CD4-positive, CD25-positive, alpha-beta regulatory T cell (primary cell): ENCODE measurements around the gene RBM19. TPM values are rescaled to one million over a fixed set of nuclear protein-coding genes. Genes with fewer than 3 reads are reported as not detected.

ENCODE experiments used
- ATAC-seq, 2 donors: fragments of 150-1000 bp; cut with Tn5 transposase; one replicate each; pipeline ENCODE4 v1.10.0; 2021; ENCODE audit warnings: low read depth in 2 of 2, moderate number of reproducible peaks in 2 of 2, moderate library complexity in 1 of 2
- DNase-seq, 3 donors: peaks; one replicate each; pipeline versions ENCODE4 v3.0.0 to v3.0.0-alpha.2; 2012 to 2022; ENCODE audit warnings: mixed read lengths in 1 of 3
- H3K27ac ChIP-seq: one replicate; pipeline ENCODE4 v1.7.0; 2013; ENCODE audit warnings: mild to moderate bottlenecking, low read length; ENCODE audit not compliant: insufficient read depth, poor library complexity, severe bottlenecking
- H3K27me3 ChIP-seq: one replicate; pipeline ENCODE4 v1.7.0; 2013; ENCODE audit warnings: low read length; ENCODE audit not compliant: control insufficient read depth, insufficient read depth
- H3K36me3 ChIP-seq: one replicate; pipeline ENCODE4 v1.7.0; 2013; ENCODE audit warnings: mild to moderate bottlenecking, low read length, moderate library complexity; ENCODE audit not compliant: control insufficient read depth, insufficient read depth
- H3K4me1 ChIP-seq: 2 replicates; pipeline ENCODE4 v1.7.0; 2013; ENCODE audit warnings: mild to moderate bottlenecking, low read length; ENCODE audit not compliant: insufficient read depth, control insufficient read depth, poor library complexity, severe bottlenecking
- H3K4me3 ChIP-seq: one replicate; pipeline ENCODE4 v1.7.0; 2013; ENCODE audit warnings: low read depth, mild to moderate bottlenecking, low read length, moderate library complexity
- H3K9me3 ChIP-seq, 2 experiments: 1 replicate in 1 of 2; 2 replicates in 1 of 2; pipeline ENCODE4 v1.7.0; 2013; ENCODE audit warnings: low read length in 2 of 2, mild to moderate bottlenecking in 1 of 2, moderate library complexity in 1 of 2; ENCODE audit not compliant: control insufficient read depth in 2 of 2
- H3K27ac Mint-ChIP-seq, 3 donors: one replicate each; pipeline ENCODE4 v1.8.0; 2020 to 2022; ENCODE audit warnings: mild to moderate bottlenecking in 3 of 3, mixed read lengths in 3 of 3, moderate library complexity in 2 of 3
- H3K27me3 Mint-ChIP-seq: one replicate; pipeline ENCODE4 v1.8.0; 2022; ENCODE audit warnings: mild to moderate bottlenecking, mixed read lengths
- H3K36me3 Mint-ChIP-seq: one replicate; pipeline ENCODE4 v1.8.0; 2020; ENCODE audit warnings: mixed read lengths
- H3K4me1 Mint-ChIP-seq, 4 donors: one replicate each; pipeline ENCODE4 v1.8.0; 2020 to 2022; ENCODE audit warnings: mixed read lengths in 4 of 4, mild to moderate bottlenecking in 1 of 4
- H3K4me3 Mint-ChIP-seq, 4 donors: one replicate each; pipeline ENCODE4 v1.8.0; 2020 to 2022; ENCODE audit warnings: mild to moderate bottlenecking in 4 of 4, mixed read lengths in 4 of 4, moderate library complexity in 3 of 4
- H3K9me3 Mint-ChIP-seq, 7 donors: one replicate each; pipeline ENCODE4 v1.8.0; 2020 to 2022; ENCODE audit warnings: mixed read lengths in 7 of 7, mild to moderate bottlenecking in 3 of 7, moderate library complexity in 2 of 7
- polyA plus RNA-seq, 4 donors: library from polyadenylated mRNA; unstranded; fragments of 300-500 nt; fragmentation: Illumina TruSeq; gene quantifications; one replicate each; pipeline ENCODE4 v1.2.3, GENCODE V29; 2021
- total RNA-seq: library from RNA; stranded (reverse); gene quantifications from one replicate; pipeline ENCODE4 v1.2.3, GENCODE V29; 2022

Gene RBM19
- total and polyA plus RNA-seq, 5 donors from 2014 or later, result 6.3 to 66.2 (median 6.9) TPM

GRCh38 chr12:113796852-113797534 is 169.1 kb downstream of the RBM19 start:
- Histone ChIP-seq H3K9me3 (no peaks in the 10 kb centered on the region), H3K27me3 (no peaks in the 10 kb centered on the region), H3K4me1 (no peaks in the 10 kb centered on the region), H3K36me3 (no peaks in the 10 kb centered on the region), H3K4me3 (no peak overlapping the region), H3K27ac (no peak overlapping the region)
- Mint-ChIP-seq H3K27me3 (no peaks in the 10 kb centered on the region), H3K9me3 (peaks cover 0 to 2% (median 0%) of the 10 kb centered on the region in 7 donors), H3K27ac (no peak overlapping the region), H3K4me3 (peak overlapping the region in 1 of 4 donors; percentile 68), H3K36me3 (peaks cover 8% of the 10 kb centered on the region), H3K4me1 (no peaks in the 10 kb centered on the region)
- no peak for ATAC-seq
- no peak for DNase-seq

- ATAC-seq (no peak), DNase-seq (no peak)
- Histone ChIP-seq H3K36me3 (no peaks in the 10 kb centered on the region), H3K4me1 (no peaks in the 10 kb centered on the region), H3K4me3 (no peak overlapping the region), H3K27me3 (no peaks in the 10 kb centered on the region), H3K9me3 (no peaks in the 10 kb centered on the region), H3K27ac (no peak overlapping the region)
- H3K27me3 Mint-ChIP-seq, result no peaks in the 10 kb centered on the region
- H3K27ac Mint-ChIP-seq, result no peak overlapping the region
- H3K4me3 Mint-ChIP-seq, result peak overlapping the region in 1 of 4 donors; percentile 68
- peaks cover 0 to 4% (median 0%) of the 10 kb centered on the region in 7 donors for H3K9me3 Mint-ChIP-seq
- peaks cover 8% of the 10 kb centered on the region for H3K36me3 Mint-ChIP-seq
- no peaks in the 10 kb centered on the region for H3K4me1 Mint-ChIP-seq
These were observed 169.9 kb downstream of the RBM19 start for GRCh38 chr12:113796066-113796827.

GRCh38 chr12:113795445-113795844 is 170.7 kb downstream of the RBM19 start:
- no peak for ATAC-seq
- no peaks in the 10 kb centered on the region for H3K4me1 Mint-ChIP-seq
- no peaks in the 10 kb centered on the region for H3K36me3 ChIP-seq

GRCh38 chr12:113794774-113795173 is 171.4 kb downstream of the RBM19 start:
- Mint-ChIP-seq H3K27ac (no peak overlapping the region), H3K4me1 (no peaks in the 10 kb centered on the region), H3K36me3 (peaks cover 8% of the 10 kb centered on the region), H3K9me3 (peaks cover 0 to 11% (median 0%) of the 10 kb centered on the region in 7 donors), H3K27me3 (peaks cover 4% of the 10 kb centered on the region), H3K4me3 (no peak overlapping the region)
- Histone ChIP-seq H3K36me3 (no peaks in the 10 kb centered on the region), H3K27me3 (no peaks in the 10 kb centered on the region), H3K9me3 (no peaks in the 10 kb centered on the region), H3K4me1 (no peaks in the 10 kb centered on the region), H3K27ac (no peak overlapping the region), H3K4me3 (no peak overlapping the region)
- no peak for DNase-seq
- no peak for ATAC-seq

More at GRCh38 chr12:113795445-113795844, 170.7 kb downstream of the RBM19 start:
- no peaks in the 10 kb centered on the region for H3K27me3 Mint-ChIP-seq
- H3K4me3 Mint-ChIP-seq, result no peak overlapping the region
- Histone ChIP-seq H3K27me3 (no peaks in the 10 kb centered on the region), H3K4me3 (no peak overlapping the region), H3K4me1 (no peaks in the 10 kb centered on the region), H3K9me3 (no peaks in the 10 kb centered on the region), H3K27ac (no peak overlapping the region)
- peaks cover 8% of the 10 kb centered on the region for H3K36me3 Mint-ChIP-seq
- H3K9me3 Mint-ChIP-seq, result peaks cover 0 to 7% (median 0%) of the 10 kb centered on the region in 7 donors
- DNase-seq, result no peak
- H3K27ac Mint-ChIP-seq, result no peak overlapping the region

- Histone ChIP-seq H3K36me3 (no peaks in the 10 kb centered on the region), H3K4me1 (no peaks in the 10 kb centered on the region), H3K4me3 (no peak overlapping the region), H3K9me3 (peaks cover 0 to 4% of the 10 kb centered on the region in 2 experiments), H3K27ac (no peak overlapping the region), H3K27me3 (no peaks in the 10 kb centered on the region)
- Mint-ChIP-seq H3K27ac (no peak overlapping the region), H3K9me3 (peaks cover 0 to 18% (median 0%) of the 10 kb centered on the region in 7 donors), H3K27me3 (peaks cover 4% of the 10 kb centered on the region), H3K36me3 (peaks cover 8% of the 10 kb centered on the region), H3K4me3 (no peak overlapping the region), H3K4me1 (no peaks in the 10 kb centered on the region)
- DNase-seq (no peak), ATAC-seq (no peak)
These were observed 172.9 kb downstream of the RBM19 start for GRCh38 chr12:113793250-113793649.

- ATAC-seq, result no peak
- H3K4me3 ChIP-seq, result no peak overlapping the region
- Mint-ChIP-seq H3K4me1 (no peaks in the 10 kb centered on the region), H3K27ac (peak overlapping the region in 1 of 3 donors; percentile 41), H3K4me3 (no peak overlapping the region), H3K9me3 (peaks cover 0 to 24% (median 1%) of the 10 kb centered on the region in 7 donors), H3K27me3 (peaks cover 8% of the 10 kb centered on the region), H3K36me3 (peaks cover 8% of the 10 kb centered on the region)
- no peaks in the 10 kb centered on the region for H3K27me3 ChIP-seq
- H3K9me3 ChIP-seq, result peaks cover 0 to 4% of the 10 kb centered on the region in 2 experiments
- no peak overlapping the region for H3K27ac ChIP-seq
- no peaks in the 10 kb centered on the region for H3K36me3 ChIP-seq
- DNase-seq, result no peak
- H3K4me1 ChIP-seq, result no peaks in the 10 kb centered on the region
These were observed 173.7 kb downstream of the RBM19 start for GRCh38 chr12:113792450-113792849.

- Histone ChIP-seq H3K4me3 (no peak overlapping the region), H3K27me3 (no peaks in the 10 kb centered on the region), H3K4me1 (no peaks in the 10 kb centered on the region), H3K27ac (no peak overlapping the region), H3K9me3 (peaks cover 0 to 4% of the 10 kb centered on the region in 2 experiments), H3K36me3 (no peaks in the 10 kb centered on the region)
- no peaks in the 10 kb centered on the region for H3K36me3 Mint-ChIP-seq
- no peaks in the 10 kb centered on the region for H3K4me1 Mint-ChIP-seq
- DNase-seq (no peak), ATAC-seq (no peak)
- H3K4me3 Mint-ChIP-seq, result no peak overlapping the region
- peaks cover 0 to 24% (median 5%) of the 10 kb centered on the region in 7 donors for H3K9me3 Mint-ChIP-seq
- peaks cover 8% of the 10 kb centered on the region for H3K27me3 Mint-ChIP-seq
- H3K27ac Mint-ChIP-seq, result no peak overlapping the region
These were observed 177.9 kb downstream of the RBM19 start for GRCh38 chr12:113788020-113788856.
